Upper lobe of right lung (tissue), 1 donor: ENCODE data around the gene SRSF9. TPM values are rescaled to one million over a fixed set of nuclear protein-coding genes. Genes with fewer than 3 reads are reported as not detected.
"Not testable (repeated sequence)": the region's sequence is repeated elsewhere in the genome, so short reads cannot be mapped to it uniquely, and the experiment has no call there.

Source experiments
- ATAC-seq: fragments of 200-7000 bp; cut with Tn5 transposase; one replicate; pipeline ENCODE4 v1.9.1; 2020; ENCODE audit warnings: mild to moderate bottlenecking, moderate library complexity
- DNase-seq: peaks from one replicate; pipeline ENCODE4 v3.0.0-alpha.2; 2020
- H3K27ac ChIP-seq: fragments of 200-600 bp; one replicate; pipeline ENCODE4 v1.8.0; 2022
- H3K27me3 ChIP-seq: fragments of 200-600 bp; one replicate; pipeline ENCODE4 v1.8.0; 2022; ENCODE audit warnings: mild to moderate bottlenecking
- H3K36me3 ChIP-seq: fragments of 200-600 bp; one replicate; pipeline ENCODE4 v1.8.0; 2022
- H3K4me1 ChIP-seq: fragments of 200-600 bp; one replicate; pipeline ENCODE4 v1.8.0; 2022
- H3K4me3 ChIP-seq: fragments of 200-600 bp; one replicate; pipeline ENCODE4 v1.8.0; 2022; ENCODE audit warnings: mild to moderate bottlenecking
- H3K9me3 ChIP-seq: fragments of 200-600 bp; one replicate; pipeline ENCODE4 v1.8.0; 2022
- intact Hi-C: fragments of 100-400 bp; cut with DNase I; formaldehyde crosslinking; loops from one replicate; pipeline ENCODE4 v1.11.0; 2022
- total RNA-seq: library from RNA; stranded (reverse); fragmentation: NEBNext Ultra II Directional; extraction: Animal tissue kit (Norgen Biotek cat#: 25700); gene quantifications from one replicate; pipeline ENCODE4 v1.2.1, GENCODE V29; 2021
- TF ChIP-seq, protein P1 (sequence below): fragments of 200-600 bp; IDR thresholded peaks from one replicate; pipeline ENCODE4 v1.8.0; 2022; ENCODE audit warnings: antibody characterized with exemption
- donor health status: DM: no; HTN: yes; CAD: no; lungs with severe emphysema.

SRSF9 gene
- total RNA-seq, 1 donor from 2014 or later: 116 TPM

DNA sequence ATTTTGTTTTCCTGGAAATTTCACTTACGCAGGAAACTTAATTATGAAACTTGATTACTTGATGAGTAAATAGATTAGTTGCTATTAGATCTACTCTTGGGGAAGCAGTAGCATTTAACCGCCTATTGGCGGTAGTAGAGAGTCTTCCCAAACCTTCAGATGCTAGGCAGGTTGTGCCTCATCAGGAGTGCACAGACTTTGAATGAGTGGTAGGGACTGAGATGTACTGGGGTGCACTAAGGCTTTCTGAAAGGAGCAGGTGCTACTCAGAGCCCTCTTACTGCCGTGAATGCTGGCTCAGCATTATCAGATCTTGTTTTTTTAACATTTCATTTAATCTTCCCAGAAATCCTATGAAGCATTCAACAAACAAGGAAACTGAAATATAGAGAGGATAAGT is 15.6 kb downstream of the SRSF9 start:
- H3K4me1 ChIP-seq: no peaks in the 10 kb centered on the region
- intact Hi-C loops: no loop called here
- no peaks in the 10 kb centered on the region for H3K9me3 ChIP-seq
- ATAC-seq (peak; percentile 80), DNase-seq (no peak)
- TF ChIP-seq, protein P1, sequence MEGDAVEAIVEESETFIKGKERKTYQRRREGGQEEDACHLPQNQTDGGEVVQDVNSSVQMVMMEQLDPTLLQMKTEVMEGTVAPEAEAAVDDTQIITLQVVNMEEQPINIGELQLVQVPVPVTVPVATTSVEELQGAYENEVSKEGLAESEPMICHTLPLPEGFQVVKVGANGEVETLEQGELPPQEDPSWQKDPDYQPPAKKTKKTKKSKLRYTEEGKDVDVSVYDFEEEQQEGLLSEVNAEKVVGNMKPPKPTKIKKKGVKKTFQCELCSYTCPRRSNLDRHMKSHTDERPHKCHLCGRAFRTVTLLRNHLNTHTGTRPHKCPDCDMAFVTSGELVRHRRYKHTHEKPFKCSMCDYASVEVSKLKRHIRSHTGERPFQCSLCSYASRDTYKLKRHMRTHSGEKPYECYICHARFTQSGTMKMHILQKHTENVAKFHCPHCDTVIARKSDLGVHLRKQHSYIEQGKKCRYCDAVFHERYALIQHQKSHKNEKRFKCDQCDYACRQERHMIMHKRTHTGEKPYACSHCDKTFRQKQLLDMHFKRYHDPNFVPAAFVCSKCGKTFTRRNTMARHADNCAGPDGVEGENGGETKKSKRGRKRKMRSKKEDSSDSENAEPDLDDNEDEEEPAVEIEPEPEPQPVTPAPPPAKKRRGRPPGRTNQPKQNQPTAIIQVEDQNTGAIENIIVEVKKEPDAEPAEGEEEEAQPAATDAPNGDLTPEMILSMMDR: peak; percentile 68
- H3K27ac ChIP-seq: no peak overlapping the region
- no peak overlapping the region for H3K4me3 ChIP-seq
- no peaks in the 10 kb centered on the region for H3K27me3 ChIP-seq
- H3K36me3 ChIP-seq: peaks cover 73% of the 10 kb centered on the region

- H3K9me3 ChIP-seq: no peaks in the 10 kb centered on the region
- H3K27ac ChIP-seq: no peak overlapping the region
- H3K4me3 ChIP-seq: no peak overlapping the region
- ATAC-seq (no peak), DNase-seq (no peak)
- TF ChIP-seq, protein P1: no peak
- no peaks in the 10 kb centered on the region for H3K27me3 ChIP-seq
- H3K36me3 ChIP-seq: peaks cover 65% of the 10 kb centered on the region
- H3K4me1 ChIP-seq: no peaks in the 10 kb centered on the region
- intact Hi-C loops: no loop called here
These were observed 16.3 kb downstream of the SRSF9 start for GRCh38 chr12:120453060-120453750.

DNA sequence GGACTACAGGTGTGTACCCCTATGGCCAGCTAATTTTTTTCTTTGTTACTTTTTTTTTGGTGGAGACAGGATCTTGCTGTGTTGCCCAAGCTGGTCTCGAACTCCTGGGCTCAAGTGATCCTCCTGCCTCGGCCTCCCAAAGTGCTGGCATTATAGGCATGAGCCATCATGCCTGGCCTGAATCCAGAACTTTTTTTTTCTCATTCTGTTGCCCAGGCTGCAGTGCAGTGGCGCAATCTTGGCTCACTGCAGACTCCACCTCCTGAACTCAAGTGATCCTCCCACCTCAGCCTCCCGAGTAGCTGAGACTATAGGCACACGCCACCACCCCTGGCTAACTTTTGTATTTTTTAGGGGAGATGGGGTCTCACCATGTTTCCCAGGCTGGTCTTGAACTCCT is 17.0 kb downstream of the SRSF9 start:
- H3K9me3 ChIP-seq, DNase-seq, H3K27ac ChIP-seq, H3K4me1 ChIP-seq, ATAC-seq, H3K27me3 ChIP-seq, intact Hi-C loops, H3K4me3 ChIP-seq: not testable (repeated sequence)
- H3K36me3 ChIP-seq: peaks cover 59% of the 10 kb centered on the region

DNA sequence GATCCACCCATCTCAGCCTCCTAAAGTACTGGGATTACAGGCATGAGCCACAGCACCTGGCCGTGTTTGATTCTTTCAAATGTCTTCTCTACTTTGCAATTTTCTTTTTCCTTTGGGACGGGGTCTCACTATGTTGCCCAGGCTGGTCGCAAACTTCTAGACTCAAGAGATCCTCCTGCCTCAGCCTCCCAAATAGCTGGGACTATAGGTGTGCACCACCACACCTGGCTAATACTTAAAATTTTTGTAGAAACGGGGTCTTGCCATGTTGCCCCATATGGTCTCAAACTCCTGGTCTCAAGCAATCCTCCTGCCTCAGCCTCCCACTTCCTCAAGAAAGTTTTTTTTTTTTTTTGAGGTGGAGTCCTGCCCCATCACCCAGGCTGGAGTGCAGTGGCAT is 21.6 kb downstream of the SRSF9 start:
- no peak for ATAC-seq
- no peak for DNase-seq
- Histone ChIP-seq H3K4me3 (no peak overlapping the region), H3K27me3 (no peaks in the 10 kb centered on the region), H3K36me3 (peaks cover 42% of the 10 kb centered on the region), H3K4me1 (peaks cover 20% of the 10 kb centered on the region), H3K9me3 (no peaks in the 10 kb centered on the region), H3K27ac (no peak overlapping the region)
- TF ChIP-seq, protein P1: no peak
- intact Hi-C loops: no loop called here

DNA sequence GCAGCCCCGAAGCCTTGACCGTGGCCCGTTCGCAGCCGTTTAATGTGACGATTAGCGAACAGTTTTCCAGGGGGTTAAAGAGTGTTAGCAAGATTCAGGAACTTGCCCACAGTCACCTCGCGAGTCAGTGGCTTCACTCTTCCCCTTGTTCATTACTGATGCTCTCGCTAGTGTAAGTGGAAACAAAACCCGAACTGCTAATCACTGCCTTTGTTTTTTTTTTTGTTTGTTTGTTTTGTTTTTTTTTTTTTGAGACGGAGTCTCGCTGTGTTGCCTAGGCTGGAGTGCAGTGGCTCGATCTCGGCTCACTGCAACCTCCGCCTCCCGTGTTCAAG is 22.7 kb downstream of the SRSF9 start:
- Histone ChIP-seq H3K36me3 (peaks cover 42% of the 10 kb centered on the region), H3K4me1 (peaks cover 20% of the 10 kb centered on the region), H3K4me3 (peak overlapping the region; percentile 97), H3K27ac (peak overlapping the region; percentile 94)
- H3K27me3 ChIP-seq, DNase-seq, H3K9me3 ChIP-seq, intact Hi-C loops, ATAC-seq: not testable (repeated sequence)

DNA sequence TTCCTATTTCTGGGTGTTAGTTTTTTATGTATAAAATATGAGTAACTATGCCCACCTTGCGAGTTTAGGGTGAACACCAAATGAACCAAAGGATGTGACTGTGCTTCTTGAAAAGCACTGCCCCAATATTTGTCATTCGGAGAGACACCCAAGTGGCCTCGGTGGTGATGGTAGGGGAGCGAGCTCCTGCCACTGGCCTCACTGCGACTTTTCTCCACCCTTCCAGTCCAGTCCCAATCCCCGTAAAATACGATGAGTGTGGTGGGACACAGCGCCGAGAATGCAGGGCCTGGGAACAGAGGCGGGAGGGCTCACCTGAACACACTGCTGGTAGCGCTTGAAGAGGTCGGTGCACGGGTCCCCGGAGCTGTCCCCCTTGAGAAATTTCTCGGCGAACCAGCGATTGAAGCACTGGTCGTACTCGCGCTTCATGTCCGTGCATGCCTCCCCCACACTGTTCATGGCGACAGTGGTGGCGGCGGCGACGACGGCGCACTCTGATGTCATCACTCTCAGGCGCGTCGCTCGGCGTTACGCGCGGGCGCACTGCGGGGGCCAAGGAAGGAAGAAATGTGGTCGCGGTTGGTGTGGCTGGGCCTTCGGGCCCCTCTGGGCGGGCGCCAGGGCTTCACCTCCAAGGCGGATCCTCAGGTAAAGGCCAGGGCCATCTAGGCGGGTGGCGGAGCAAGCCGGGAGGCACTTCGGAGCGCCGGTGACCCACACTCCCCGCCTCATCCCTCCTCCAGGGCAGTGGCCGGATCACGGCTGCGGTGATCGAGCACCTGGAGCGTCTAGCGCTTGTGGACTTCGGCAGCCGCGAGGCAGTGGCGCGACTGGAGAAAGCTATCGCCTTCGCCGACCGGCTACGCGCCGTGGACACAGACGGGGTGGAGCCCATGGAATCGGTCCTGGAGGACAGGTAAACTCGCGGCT is 23.4 kb downstream of the SRSF9 start, which contains the start of the genes GATC and TRIAP1:
GATC (plus strand) TSS at position 534 of the 933 bp plus-strand sequence; CDS start at position 571, 37 bp downstream.
TRIAP1 (minus strand) TSS at position 474 of the 933 bp plus-strand sequence; CDS start at position 462, 12 bp downstream.
- Histone ChIP-seq H3K27ac (peak within 1 kb of the TSS; percentile 94), H3K27me3 (no peaks in the 10 kb centered on the region), H3K36me3 (peaks cover 46% of the 10 kb centered on the region), H3K4me1 (peaks cover 20% of the 10 kb centered on the region), H3K4me3 (peak within 1 kb of the TSS; percentile 97), H3K9me3 (no peaks in the 10 kb centered on the region)
- ATAC-seq (peak; percentile 98), DNase-seq (peak; percentile 93)
- intact Hi-C loops: no loop called here
- TF ChIP-seq, protein P1: no peak
